Calu3 (cell line): ENCODE results near the gene SPATS2. TPM values are rescaled to one million over a fixed set of nuclear protein-coding genes. Genes with fewer than 3 reads are reported as not detected.

Experiments used
- BruUV-seq: library from RNA; stranded (reverse); fragments of 400-500 nt; replicated peaks from 2 replicates; lab custom pipeline; 2021; lab: Mats Ljungman, UMichigan
- CTCF ChIA-PET: fragments of 300-600 bp; sonication (Branson Sonifier 250); formaldehyde crosslinking; loops from one replicate; lab custom pipeline; 2022; ENCODE audit warnings: antibody characterized with exemption; lab: Charles Lee
- DNase-seq: peaks from one replicate; pipeline ENCODE4 v3.0.0; 2022
- H3K27ac Mint-ChIP-seq: one replicate; pipeline ENCODE4 v1.8.0; 2022; ENCODE audit warnings: mixed read lengths; ENCODE audit not compliant: unreplicated experiment
- H3K27me3 Mint-ChIP-seq: one replicate; pipeline ENCODE4 v1.8.0; 2022; ENCODE audit warnings: mixed read lengths; ENCODE audit not compliant: unreplicated experiment
- H3K36me3 Mint-ChIP-seq: one replicate; pipeline ENCODE4 v1.8.0; 2022; ENCODE audit warnings: mild to moderate bottlenecking, moderate library complexity, mixed read lengths; ENCODE audit not compliant: insufficient read depth, unreplicated experiment
- H3K4me1 Mint-ChIP-seq: one replicate; pipeline ENCODE4 v1.8.0; 2022; ENCODE audit warnings: mild to moderate bottlenecking, low read depth, mixed read lengths; ENCODE audit not compliant: unreplicated experiment
- H3K4me3 Mint-ChIP-seq: one replicate; pipeline ENCODE4 v1.8.0; 2022; ENCODE audit warnings: mild to moderate bottlenecking, low read depth, moderate library complexity, mixed read lengths; ENCODE audit not compliant: unreplicated experiment
- H3K9me3 Mint-ChIP-seq: one replicate; pipeline ENCODE4 v1.8.0; 2022; ENCODE audit warnings: low read depth, mixed read lengths; ENCODE audit not compliant: unreplicated experiment
- intact Hi-C: fragments of 100-400 bp; cut with micrococcal nuclease; formaldehyde crosslinking; loops from one replicate; pipeline ENCODE4 v1.10.0; 2022; ENCODE audit not compliant: unreplicated experiment
- total RNA-seq: library from RNA; stranded (reverse); gene quantifications from 2 replicates; pipeline ENCODE4 v1.2.3, GENCODE V29; 2022
- TF ChIP-seq, protein P1 (sequence below): fragments of 200-600 bp; IDR thresholded peaks from one replicate; pipeline ENCODE4 v1.8.0; 2022; ENCODE audit warnings: antibody characterized with exemption; ENCODE audit not compliant: unreplicated experiment

Gene SPATS2
- total RNA-seq, 1 experiment from 2014 or later: 23.2 TPM

DNA sequence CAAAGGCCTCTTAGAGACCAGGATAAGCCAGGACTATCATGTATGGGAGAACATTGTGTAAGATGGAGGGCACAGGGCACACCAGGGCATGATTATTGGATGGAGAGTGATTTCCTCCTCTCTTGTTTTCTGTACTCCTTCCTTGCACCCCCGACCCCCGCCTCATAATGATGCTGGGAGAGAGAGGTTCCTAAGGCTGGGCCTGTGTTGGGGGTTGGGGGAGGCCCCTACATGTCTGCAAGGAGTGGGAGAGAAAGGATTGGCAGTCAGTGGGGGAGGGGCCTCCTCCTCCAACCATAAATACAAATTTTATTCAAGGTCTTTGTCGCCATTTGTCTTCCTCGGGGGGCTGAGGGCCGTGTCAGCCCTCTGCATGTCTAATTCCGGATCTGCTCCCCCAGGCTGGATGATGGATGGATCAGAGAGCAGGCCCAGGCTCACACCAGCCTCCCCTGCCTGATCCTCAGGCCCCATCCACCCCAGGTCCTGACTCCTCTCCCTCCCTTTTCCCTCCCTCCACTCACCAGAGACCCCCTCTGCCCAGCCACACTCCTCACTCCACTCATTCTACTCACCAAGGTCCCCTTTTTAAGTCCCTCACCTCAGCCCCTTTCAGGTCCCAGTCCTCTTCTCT lies 28.3 kb upstream of the SPATS2 start:
- BruUV-seq: no TSS peak
- peaks cover 55% of the 10 kb centered on the region for H3K27me3 Mint-ChIP-seq
- TF ChIP-seq, protein P1, sequence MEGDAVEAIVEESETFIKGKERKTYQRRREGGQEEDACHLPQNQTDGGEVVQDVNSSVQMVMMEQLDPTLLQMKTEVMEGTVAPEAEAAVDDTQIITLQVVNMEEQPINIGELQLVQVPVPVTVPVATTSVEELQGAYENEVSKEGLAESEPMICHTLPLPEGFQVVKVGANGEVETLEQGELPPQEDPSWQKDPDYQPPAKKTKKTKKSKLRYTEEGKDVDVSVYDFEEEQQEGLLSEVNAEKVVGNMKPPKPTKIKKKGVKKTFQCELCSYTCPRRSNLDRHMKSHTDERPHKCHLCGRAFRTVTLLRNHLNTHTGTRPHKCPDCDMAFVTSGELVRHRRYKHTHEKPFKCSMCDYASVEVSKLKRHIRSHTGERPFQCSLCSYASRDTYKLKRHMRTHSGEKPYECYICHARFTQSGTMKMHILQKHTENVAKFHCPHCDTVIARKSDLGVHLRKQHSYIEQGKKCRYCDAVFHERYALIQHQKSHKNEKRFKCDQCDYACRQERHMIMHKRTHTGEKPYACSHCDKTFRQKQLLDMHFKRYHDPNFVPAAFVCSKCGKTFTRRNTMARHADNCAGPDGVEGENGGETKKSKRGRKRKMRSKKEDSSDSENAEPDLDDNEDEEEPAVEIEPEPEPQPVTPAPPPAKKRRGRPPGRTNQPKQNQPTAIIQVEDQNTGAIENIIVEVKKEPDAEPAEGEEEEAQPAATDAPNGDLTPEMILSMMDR: no peak
- intact Hi-C loops: no loop called here
- no peak overlapping the region for H3K4me3 Mint-ChIP-seq
- no peak for DNase-seq
- CTCF ChIA-PET: interaction anchor here (0.6 kb wide), 1 partner anchor 14 kb away, joined by 4 read pairs; no protein-coding TSS in a partner anchor
- H3K4me1 Mint-ChIP-seq: peaks cover 37% of the 10 kb centered on the region
- no peaks in the 10 kb centered on the region for H3K36me3 Mint-ChIP-seq
- H3K27ac Mint-ChIP-seq: no peak overlapping the region
- no peaks in the 10 kb centered on the region for H3K9me3 Mint-ChIP-seq

- peaks cover 37% of the 10 kb centered on the region for H3K4me1 Mint-ChIP-seq
- CTCF ChIA-PET: interaction anchor here (0.6 kb wide), 1 partner anchor 15 kb away, joined by 4 read pairs; no protein-coding TSS in a partner anchor
- intact Hi-C loops: no loop called here
- H3K9me3 Mint-ChIP-seq: no peaks in the 10 kb centered on the region
- no peaks in the 10 kb centered on the region for H3K36me3 Mint-ChIP-seq
- peak; percentile 21 for DNase-seq
- H3K27me3 Mint-ChIP-seq: peaks cover 60% of the 10 kb centered on the region
- no peak overlapping the region for H3K4me3 Mint-ChIP-seq
- no peak overlapping the region for H3K27ac Mint-ChIP-seq
- TF ChIP-seq, protein P1: no peak
- BruUV-seq: no TSS peak
These were observed 27.8 kb upstream of the SPATS2 start for GRCh38 chr12:49339464-49339861.

GRCh38 chr12:49340095-49340870 lies 27.0 kb upstream of the SPATS2 start:
- H3K36me3 Mint-ChIP-seq: no peaks in the 10 kb centered on the region
- TF ChIP-seq, protein P1: no peak
- H3K4me3 Mint-ChIP-seq: no peak overlapping the region
- intact Hi-C loops: no loop called here
- peaks cover 37% of the 10 kb centered on the region for H3K4me1 Mint-ChIP-seq
- CTCF ChIA-PET: no interaction called here
- BruUV-seq: no TSS peak
- no peak for DNase-seq
- H3K27me3 Mint-ChIP-seq: peaks cover 64% of the 10 kb centered on the region
- no peaks in the 10 kb centered on the region for H3K9me3 Mint-ChIP-seq
- H3K27ac Mint-ChIP-seq: no peak overlapping the region

GRCh38 chr12:49340971-49341776 lies 26.1 kb upstream of the SPATS2 start:
- BruUV-seq: no TSS peak
- TF ChIP-seq, protein P1: no peak
- Mint-ChIP-seq H3K27ac (no peak overlapping the region), H3K9me3 (no peaks in the 10 kb centered on the region), H3K36me3 (peaks cover 3% of the 10 kb centered on the region), H3K27me3 (peaks cover 72% of the 10 kb centered on the region), H3K4me3 (no peak overlapping the region), H3K4me1 (peaks cover 37% of the 10 kb centered on the region)
- no peak for DNase-seq
- intact Hi-C loops: no loop called here
- CTCF ChIA-PET: interaction anchor here (0.6 to 1.8 kb wide), 3 partner anchors 10 to 52 kb away, joined by 3 to 12 read pairs (median 3); no protein-coding TSS in a partner anchor
